ENCODE results near the gene RHBDF1. TPM values are rescaled to one million over a fixed set of nuclear protein-coding genes. Genes with fewer than 3 reads are reported as not detected.

The RHBDF1 gene
- total and polyA plus RNA-seq, 2 experiments from 2014 or later = 22.6 to 24.5 TPM

DNA sequence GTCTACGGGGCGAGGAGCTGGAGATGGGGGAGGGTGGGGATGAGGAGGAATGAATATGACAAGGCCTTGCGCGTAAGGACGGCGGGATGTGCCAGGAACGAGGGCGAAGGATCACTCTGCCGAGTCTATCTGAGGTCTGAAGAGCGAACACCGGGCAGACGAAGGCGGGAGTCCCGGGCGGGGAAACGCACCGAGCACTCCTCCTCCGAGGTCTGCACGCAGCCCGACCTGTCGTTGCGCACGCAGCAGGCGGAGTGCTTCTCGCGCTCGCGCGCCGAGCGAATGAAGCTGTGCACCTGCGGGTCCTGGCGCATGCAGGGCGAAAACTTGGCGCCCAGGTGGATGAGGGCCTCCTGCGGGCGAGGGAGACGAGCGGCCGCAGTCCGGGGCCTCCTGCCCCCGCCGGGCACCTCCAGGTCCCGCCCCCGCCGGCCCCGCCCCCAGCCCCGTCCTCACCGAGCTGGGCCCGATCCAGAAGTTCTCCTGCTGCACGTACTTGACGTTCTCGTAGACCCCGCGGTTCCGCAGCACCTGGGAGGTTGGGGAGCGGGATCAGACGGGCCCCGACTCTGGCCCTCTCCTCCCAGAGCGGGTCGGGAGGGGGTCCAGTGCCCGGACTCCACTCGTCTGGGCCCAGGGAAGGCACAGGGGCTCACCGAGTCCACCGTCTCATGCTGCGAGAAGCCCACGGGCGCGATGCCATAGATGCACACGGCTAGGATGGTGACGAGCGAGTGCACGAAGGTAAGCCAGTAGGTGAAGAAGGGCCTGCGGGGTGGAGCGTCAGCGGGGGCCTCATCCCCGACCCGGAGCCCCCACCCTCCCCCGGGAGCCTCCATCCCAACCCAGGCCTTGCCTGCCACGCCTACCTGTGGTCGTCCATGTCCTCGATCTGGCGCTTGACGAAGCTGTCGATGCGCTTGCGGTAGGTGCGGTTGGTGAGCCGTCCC, 11.2 kb downstream of the RHBDF1 start (continued):
- no peak for TF ChIP-seq POLR2AphosphoS5 (IDR thresholded peaks at IDR 0.05; ENCODE audit: low read depth)
- TF ChIP-seq NANOG (IDR thresholded peaks at IDR 0.05; ENCODE audit: borderline replicate concordance) = no peak
- no peak for TF ChIP-seq CREB1 (CRISPR knock-in tag; IDR thresholded peaks at IDR 0.05; ENCODE audit: low read depth)
- TF ChIP-seq ZNF331 (CRISPR knock-in tag; IDR thresholded peaks at IDR 0.05; ENCODE audit: low read depth) = no peak
- TF ChIP-seq STAT1 (IDR thresholded peaks at IDR 0.05; ENCODE audit: unreplicated experiment) = no peak
- TF ChIP-seq, protein P1, sequence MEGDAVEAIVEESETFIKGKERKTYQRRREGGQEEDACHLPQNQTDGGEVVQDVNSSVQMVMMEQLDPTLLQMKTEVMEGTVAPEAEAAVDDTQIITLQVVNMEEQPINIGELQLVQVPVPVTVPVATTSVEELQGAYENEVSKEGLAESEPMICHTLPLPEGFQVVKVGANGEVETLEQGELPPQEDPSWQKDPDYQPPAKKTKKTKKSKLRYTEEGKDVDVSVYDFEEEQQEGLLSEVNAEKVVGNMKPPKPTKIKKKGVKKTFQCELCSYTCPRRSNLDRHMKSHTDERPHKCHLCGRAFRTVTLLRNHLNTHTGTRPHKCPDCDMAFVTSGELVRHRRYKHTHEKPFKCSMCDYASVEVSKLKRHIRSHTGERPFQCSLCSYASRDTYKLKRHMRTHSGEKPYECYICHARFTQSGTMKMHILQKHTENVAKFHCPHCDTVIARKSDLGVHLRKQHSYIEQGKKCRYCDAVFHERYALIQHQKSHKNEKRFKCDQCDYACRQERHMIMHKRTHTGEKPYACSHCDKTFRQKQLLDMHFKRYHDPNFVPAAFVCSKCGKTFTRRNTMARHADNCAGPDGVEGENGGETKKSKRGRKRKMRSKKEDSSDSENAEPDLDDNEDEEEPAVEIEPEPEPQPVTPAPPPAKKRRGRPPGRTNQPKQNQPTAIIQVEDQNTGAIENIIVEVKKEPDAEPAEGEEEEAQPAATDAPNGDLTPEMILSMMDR (conservative IDR thresholded peaks at IDR 0.05; ENCODE audit: low read depth in 2 of 2) = no peak
- TF ChIP-seq, protein P2, sequence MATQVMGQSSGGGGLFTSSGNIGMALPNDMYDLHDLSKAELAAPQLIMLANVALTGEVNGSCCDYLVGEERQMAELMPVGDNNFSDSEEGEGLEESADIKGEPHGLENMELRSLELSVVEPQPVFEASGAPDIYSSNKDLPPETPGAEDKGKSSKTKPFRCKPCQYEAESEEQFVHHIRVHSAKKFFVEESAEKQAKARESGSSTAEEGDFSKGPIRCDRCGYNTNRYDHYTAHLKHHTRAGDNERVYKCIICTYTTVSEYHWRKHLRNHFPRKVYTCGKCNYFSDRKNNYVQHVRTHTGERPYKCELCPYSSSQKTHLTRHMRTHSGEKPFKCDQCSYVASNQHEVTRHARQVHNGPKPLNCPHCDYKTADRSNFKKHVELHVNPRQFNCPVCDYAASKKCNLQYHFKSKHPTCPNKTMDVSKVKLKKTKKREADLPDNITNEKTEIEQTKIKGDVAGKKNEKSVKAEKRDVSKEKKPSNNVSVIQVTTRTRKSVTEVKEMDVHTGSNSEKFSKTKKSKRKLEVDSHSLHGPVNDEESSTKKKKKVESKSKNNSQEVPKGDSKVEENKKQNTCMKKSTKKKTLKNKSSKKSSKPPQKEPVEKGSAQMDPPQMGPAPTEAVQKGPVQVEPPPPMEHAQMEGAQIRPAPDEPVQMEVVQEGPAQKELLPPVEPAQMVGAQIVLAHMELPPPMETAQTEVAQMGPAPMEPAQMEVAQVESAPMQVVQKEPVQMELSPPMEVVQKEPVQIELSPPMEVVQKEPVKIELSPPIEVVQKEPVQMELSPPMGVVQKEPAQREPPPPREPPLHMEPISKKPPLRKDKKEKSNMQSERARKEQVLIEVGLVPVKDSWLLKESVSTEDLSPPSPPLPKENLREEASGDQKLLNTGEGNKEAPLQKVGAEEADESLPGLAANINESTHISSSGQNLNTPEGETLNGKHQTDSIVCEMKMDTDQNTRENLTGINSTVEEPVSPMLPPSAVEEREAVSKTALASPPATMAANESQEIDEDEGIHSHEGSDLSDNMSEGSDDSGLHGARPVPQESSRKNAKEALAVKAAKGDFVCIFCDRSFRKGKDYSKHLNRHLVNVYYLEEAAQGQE (IDR thresholded peaks at IDR 0.05; ENCODE audit: unreplicated experiment) = no peak
- TF ChIP-seq EZH2phosphoT487 (IDR thresholded peaks at IDR 0.05; ENCODE audit: unreplicated experiment) = no peak
- TF ChIP-seq, protein P3, sequence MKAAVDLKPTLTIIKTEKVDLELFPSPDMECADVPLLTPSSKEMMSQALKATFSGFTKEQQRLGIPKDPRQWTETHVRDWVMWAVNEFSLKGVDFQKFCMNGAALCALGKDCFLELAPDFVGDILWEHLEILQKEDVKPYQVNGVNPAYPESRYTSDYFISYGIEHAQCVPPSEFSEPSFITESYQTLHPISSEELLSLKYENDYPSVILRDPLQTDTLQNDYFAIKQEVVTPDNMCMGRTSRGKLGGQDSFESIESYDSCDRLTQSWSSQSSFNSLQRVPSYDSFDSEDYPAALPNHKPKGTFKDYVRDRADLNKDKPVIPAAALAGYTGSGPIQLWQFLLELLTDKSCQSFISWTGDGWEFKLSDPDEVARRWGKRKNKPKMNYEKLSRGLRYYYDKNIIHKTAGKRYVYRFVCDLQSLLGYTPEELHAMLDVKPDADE (IDR thresholded peaks at IDR 0.05) = no peak

DNA sequence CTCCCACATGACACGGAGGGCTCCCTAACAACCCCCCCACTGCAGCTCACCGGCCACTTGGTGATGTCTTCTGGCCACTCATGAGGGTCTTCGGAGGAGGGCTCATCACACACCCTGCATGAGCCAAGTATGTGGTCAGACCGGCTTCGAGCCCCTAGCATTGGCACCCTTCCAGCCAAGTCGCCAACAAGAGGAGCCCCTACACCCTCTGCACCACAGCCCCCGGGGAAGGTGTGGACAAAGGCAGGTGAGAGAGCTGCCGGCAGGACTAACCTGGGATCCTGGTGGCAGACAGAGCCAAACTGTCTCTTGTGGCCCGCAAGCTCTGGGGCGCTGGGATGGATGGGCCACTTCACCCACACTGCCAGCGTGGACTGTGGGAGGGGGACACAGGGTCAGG, 12.3 kb downstream of the RHBDF1 start:
- H3K9me2 ChIP-seq (ENCODE audit: insufficient read depth) = no peaks in the 10 kb centered on the region
- TF ChIP-seq, protein P4, sequence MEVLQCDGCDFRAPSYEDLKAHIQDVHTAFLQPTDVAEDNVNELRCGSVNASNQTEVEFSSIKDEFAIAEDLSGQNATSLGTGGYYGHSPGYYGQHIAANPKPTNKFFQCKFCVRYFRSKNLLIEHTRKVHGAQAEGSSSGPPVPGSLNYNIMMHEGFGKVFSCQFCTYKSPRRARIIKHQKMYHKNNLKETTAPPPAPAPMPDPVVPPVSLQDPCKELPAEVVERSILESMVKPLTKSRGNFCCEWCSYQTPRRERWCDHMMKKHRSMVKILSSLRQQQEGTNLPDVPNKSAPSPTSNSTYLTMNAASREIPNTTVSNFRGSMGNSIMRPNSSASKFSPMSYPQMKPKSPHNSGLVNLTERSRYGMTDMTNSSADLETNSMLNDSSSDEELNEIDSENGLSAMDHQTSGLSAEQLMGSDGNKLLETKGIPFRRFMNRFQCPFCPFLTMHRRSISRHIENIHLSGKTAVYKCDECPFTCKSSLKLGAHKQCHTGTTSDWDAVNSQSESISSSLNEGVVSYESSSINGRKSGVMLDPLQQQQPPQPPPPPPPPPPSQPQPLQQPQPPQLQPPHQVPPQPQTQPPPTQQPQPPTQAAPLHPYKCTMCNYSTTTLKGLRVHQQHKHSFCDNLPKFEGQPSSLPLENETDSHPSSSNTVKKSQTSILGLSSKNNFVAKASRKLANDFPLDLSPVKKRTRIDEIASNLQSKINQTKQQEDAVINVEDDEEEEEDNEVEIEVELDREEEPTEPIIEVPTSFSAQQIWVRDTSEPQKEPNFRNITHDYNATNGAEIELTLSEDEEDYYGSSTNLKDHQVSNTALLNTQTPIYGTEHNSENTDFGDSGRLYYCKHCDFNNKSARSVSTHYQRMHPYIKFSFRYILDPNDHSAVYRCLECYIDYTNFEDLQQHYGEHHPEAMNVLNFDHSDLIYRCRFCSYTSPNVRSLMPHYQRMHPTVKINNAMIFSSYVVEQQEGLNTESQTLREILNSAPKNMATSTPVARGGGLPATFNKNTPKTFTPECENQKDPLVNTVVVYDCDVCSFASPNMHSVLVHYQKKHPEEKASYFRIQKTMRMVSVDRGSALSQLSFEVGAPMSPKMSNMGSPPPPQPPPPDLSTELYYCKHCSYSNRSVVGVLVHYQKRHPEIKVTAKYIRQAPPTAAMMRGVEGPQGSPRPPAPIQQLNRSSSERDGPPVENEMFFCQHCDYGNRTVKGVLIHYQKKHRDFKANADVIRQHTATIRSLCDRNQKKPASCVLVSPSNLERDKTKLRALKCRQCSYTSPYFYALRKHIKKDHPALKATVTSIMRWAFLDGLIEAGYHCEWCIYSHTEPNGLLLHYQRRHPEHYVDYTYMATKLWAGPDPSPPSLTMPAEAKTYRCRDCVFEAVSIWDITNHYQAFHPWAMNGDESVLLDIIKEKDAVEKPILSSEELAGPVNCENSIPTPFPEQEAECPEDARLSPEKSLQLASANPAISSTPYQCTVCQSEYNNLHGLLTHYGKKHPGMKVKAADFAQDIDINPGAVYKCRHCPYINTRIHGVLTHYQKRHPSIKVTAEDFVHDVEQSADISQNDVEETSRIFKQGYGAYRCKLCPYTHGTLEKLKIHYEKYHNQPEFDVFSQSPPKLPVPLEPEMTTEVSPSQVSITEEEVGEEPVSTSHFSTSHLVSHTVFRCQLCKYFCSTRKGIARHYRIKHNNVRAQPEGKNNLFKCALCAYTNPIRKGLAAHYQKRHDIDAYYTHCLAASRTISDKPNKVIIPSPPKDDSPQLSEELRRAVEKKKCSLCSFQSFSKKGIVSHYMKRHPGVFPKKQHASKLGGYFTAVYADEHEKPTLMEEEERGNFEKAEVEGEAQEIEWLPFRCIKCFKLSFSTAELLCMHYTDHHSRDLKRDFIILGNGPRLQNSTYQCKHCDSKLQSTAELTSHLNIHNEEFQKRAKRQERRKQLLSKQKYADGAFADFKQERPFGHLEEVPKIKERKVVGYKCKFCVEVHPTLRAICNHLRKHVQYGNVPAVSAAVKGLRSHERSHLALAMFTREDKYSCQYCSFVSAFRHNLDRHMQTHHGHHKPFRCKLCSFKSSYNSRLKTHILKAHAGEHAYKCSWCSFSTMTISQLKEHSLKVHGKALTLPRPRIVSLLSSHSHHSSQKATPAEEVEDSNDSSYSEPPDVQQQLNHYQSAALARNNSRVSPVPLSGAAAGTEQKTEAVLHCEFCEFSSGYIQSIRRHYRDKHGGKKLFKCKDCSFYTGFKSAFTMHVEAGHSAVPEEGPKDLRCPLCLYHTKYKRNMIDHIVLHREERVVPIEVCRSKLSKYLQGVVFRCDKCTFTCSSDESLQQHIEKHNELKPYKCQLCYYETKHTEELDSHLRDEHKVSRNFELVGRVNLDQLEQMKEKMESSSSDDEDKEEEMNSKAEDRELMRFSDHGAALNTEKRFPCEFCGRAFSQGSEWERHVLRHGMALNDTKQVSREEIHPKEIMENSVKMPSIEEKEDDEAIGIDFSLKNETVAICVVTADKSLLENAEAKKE (CRISPR knock-in tag; IDR thresholded peaks at IDR 0.05) = no peak
- no peak for TF ChIP-seq JUNB (IDR thresholded peaks at IDR 0.05; ENCODE audit: unreplicated experiment)
- TF ChIP-seq EZH2phosphoT487 (IDR thresholded peaks at IDR 0.05; ENCODE audit: unreplicated experiment) = no peak
- TF ChIP-seq NANOG (IDR thresholded peaks at IDR 0.05; ENCODE audit: borderline replicate concordance) = no peak

More for the DNA sequence above, 12.3 kb downstream of the RHBDF1 start:
- no peak for ATAC-seq
- no peaks in the 10 kb centered on the region for H3K4me1 ChIP-seq (ENCODE audit: insufficient read depth)
- H3K79me2 ChIP-seq (replicated peaks; ENCODE audit: insufficient read depth) = no peaks in the 10 kb centered on the region
- no peak overlapping the region for H3K27ac ChIP-seq (ENCODE audit: low read depth)
- no peaks in the 10 kb centered on the region for H3K27me3 ChIP-seq (ENCODE audit: insufficient read depth)
- no peaks in the 10 kb centered on the region for H3K9me3 Mint-ChIP-seq
- H3K4me3 ChIP-seq = no peak overlapping the region
- no peak overlapping the region for H3K27ac Mint-ChIP-seq
- no peaks in the 10 kb centered on the region; the same call in 1 of the 2 replicates for H4K20me1 ChIP-seq (replicated peaks; ENCODE audit: insufficient read depth)
- DNase-seq (ENCODE audit: low spot score) = no peak
- 0 out of 2 replicates have a peak, but pooled peaks cover under 1% of the 10 kb centered on the region for H3F3A ChIP-seq (replicated peaks; ENCODE audit: low read depth)
- no peak overlapping the region; the same call in 2 of the 3 replicates for H3K4me3 Mint-ChIP-seq
- H2AFZ ChIP-seq = no peak overlapping the region
- peaks cover 54% of the 10 kb centered on the region for H3K36me3 Mint-ChIP-seq (ENCODE audit: low read depth)
- no peak overlapping the region for H3K4me2 ChIP-seq
- 0 out of 2 replicates have a peak, but pooled peaks cover 4% of the 10 kb centered on the region for H3K36me3 ChIP-seq (ENCODE audit: insufficient read depth)
- H3K27me3 Mint-ChIP-seq (ENCODE audit: insufficient read depth, low read depth, poor library complexity) = peaks cover 9% of the 10 kb centered on the region
- no peaks in the 10 kb centered on the region; the same call in 2 of the 3 replicates for H3K4me1 Mint-ChIP-seq

Measured in GM23338 (cell line).